WERI-Rb-1 (cell line): ENCODE measurements around the gene SORBS2.

ENCODE experiments used
- DNase-seq: peaks from one replicate; pipeline ENCODE4 v3.0.0-alpha.2; 2020
- H3K27ac ChIP-seq: fragments of 250-450 bp; sonication (Bioruptor Pico); 2 replicates; pipeline ENCODE4 v1.5.1; 2020; ENCODE audit warnings: mild to moderate bottlenecking, moderate library complexity
- H3K27me3 ChIP-seq: fragments of 250-450 bp; sonication (Bioruptor Pico); 2 replicates; pipeline ENCODE4 v1.5.1; 2021; ENCODE audit warnings: mild to moderate bottlenecking, low read depth, moderate library complexity; ENCODE audit not compliant: insufficient read depth, severe bottlenecking
- H3K36me3 ChIP-seq: fragments of 250-450 bp; sonication (Bioruptor Pico); 2 replicates; pipeline ENCODE4 v1.5.1; 2020; ENCODE audit warnings: mild to moderate bottlenecking, moderate library complexity
- H3K4me3 ChIP-seq: 2 replicates; pipeline ENCODE4 v1.5.1; 2011; ENCODE audit warnings: low read depth, mild to moderate bottlenecking, control low read depth, low read length
- H3K9me3 ChIP-seq: fragments of 250-450 bp; sonication (Bioruptor Pico); 2 replicates; pipeline ENCODE4 v1.5.1; 2021; ENCODE audit warnings: mild to moderate bottlenecking, moderate library complexity; ENCODE audit not compliant: severe bottlenecking
- TF ChIP-seq, protein P1 (sequence below): IDR thresholded peaks from 2 replicates; pipeline ENCODE4 v1.5.1; 2011; ENCODE audit warnings: low read depth, mild to moderate bottlenecking, control low read depth, inconsistent platforms, low read length

SORBS2 gene

DNA sequence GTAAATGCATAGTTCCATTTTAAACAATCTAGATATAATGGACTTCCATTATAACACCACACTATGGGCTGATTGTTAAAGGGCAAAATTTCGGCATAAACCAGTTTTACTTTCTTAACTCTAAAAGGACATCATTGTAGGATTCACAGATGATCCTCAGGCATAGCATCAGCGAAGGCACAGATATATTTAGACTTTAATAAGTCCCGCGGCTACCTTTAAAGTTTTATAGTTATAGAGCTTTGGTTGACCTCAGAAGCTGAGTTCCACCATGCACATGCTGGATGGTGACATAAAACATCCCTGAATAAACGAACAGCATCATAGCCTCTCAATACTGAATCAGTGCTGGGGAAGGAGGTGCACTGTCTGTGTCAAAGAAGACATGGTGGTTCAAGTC is 151.7 kb downstream of the SORBS2 start:
- H3K27ac ChIP-seq: no peak overlapping the region
- H3K36me3 ChIP-seq: no peaks in the 10 kb centered on the region
- DNase-seq: no peak
- no peak overlapping the region for H3K4me3 ChIP-seq
- TF ChIP-seq, protein P1, sequence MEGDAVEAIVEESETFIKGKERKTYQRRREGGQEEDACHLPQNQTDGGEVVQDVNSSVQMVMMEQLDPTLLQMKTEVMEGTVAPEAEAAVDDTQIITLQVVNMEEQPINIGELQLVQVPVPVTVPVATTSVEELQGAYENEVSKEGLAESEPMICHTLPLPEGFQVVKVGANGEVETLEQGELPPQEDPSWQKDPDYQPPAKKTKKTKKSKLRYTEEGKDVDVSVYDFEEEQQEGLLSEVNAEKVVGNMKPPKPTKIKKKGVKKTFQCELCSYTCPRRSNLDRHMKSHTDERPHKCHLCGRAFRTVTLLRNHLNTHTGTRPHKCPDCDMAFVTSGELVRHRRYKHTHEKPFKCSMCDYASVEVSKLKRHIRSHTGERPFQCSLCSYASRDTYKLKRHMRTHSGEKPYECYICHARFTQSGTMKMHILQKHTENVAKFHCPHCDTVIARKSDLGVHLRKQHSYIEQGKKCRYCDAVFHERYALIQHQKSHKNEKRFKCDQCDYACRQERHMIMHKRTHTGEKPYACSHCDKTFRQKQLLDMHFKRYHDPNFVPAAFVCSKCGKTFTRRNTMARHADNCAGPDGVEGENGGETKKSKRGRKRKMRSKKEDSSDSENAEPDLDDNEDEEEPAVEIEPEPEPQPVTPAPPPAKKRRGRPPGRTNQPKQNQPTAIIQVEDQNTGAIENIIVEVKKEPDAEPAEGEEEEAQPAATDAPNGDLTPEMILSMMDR: no peak
- H3K9me3 ChIP-seq: no peaks in the 10 kb centered on the region
- H3K27me3 ChIP-seq: no peaks in the 10 kb centered on the region

DNA sequence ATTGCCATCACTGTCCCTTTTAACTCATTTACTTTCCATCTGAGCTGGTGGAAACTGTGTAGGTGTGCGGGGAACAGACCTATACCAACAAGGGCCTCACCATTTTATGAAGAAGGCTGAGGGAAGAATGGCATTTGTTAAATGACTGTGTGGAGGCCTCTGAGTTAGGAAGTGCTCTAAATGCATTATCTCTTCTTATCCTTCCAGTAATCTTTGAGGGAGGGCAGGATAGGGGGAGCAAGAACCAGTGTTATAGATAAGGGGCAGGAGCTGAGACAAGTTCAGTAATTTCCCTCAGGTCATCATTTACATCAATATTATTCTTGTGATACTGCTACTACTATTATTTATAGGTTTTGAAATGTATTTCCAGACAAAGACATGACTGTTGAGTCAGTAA is 154.3 kb downstream of the SORBS2 start:
- Histone ChIP-seq H3K27me3 (no peaks in the 10 kb centered on the region), H3K27ac (no peak overlapping the region), H3K9me3 (no peaks in the 10 kb centered on the region), H3K4me3 (no peak overlapping the region), H3K36me3 (no peaks in the 10 kb centered on the region)
- TF ChIP-seq, protein P1: no peak
- no peak for DNase-seq

DNA sequence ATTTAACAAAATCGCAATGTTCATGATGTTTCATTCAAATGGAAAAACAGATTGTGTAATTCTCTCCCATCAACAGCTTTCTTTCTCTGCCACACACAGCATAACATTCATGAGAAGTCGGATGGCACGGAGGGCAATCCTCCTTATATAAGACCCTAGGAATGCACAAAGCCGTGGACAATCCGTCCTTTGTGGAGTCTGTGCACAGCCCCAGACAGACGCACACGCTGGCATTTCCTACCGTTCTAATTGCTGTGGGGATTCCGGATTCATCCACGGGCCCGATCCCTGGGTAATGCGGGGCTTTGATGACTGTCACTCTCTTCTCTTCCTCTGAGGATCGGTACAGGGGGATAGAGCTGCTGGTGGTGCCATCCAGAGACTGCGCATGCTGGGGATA is 154.8 kb downstream of the SORBS2 start:
- no peak for DNase-seq
- no peak overlapping the region for H3K27ac ChIP-seq

DNA sequence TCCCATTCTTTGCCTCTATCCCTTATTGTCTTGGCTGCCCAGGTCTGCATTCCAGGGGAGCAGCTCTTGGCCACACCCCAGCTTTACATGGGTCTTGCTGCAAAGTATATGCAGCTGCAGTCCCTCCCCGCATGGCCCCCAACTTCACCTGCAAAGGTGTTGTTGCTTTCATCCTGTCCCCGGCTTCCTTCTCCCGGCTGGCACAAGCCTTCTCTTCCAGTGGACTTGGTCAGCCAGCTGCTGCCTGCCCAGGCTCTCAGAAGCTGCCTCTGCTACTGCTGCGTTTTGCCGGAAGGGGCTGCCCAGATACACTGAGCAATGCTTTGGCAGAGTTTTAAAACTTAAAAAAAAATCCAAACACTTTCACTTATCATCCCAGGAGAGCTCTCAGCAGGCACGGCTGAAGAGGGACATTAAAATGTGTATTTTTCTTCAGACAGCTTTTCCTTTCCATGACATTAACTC is 155.5 kb downstream of the SORBS2 start:
- TF ChIP-seq, protein P1: no peak
- Histone ChIP-seq H3K4me3 (no peak overlapping the region), H3K9me3 (no peaks in the 10 kb centered on the region), H3K27ac (no peak overlapping the region), H3K36me3 (no peaks in the 10 kb centered on the region), H3K27me3 (no peaks in the 10 kb centered on the region)
- no peak for DNase-seq

More for the DNA sequence above, 154.8 kb downstream of the SORBS2 start:
- H3K4me3 ChIP-seq: no peak overlapping the region
- H3K36me3 ChIP-seq: no peaks in the 10 kb centered on the region
- H3K9me3 ChIP-seq: no peaks in the 10 kb centered on the region
- no peaks in the 10 kb centered on the region for H3K27me3 ChIP-seq
- TF ChIP-seq, protein P1: no peak

DNA sequence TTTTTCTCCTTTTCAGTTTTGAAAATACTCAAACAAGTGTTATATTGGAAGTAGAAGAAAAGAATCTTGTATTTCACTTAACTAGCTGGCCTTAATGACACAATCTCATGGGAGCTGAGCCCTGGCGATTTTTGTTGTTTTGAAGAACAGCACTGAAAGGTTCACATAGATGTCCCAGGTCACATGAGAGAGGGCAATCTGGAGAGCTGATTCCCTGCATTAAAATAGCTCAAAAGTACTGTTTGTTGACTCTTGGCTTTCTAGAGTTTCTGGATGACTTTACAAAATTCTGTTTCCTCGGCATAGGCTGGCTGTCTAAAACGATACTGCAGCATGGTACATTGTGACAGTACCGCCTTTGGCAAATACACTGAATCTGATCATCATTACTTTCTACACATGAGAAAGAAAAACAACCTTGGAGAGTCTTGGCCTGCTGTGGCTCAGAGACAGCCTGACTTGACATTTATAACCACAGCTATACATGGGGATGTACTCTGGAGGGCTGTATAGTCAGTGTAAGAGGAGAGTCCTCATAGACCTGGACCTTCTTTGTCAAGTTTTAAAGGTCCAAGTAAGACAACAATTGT is 156.9 kb downstream of the SORBS2 start:
- TF ChIP-seq, protein P1: no peak
- DNase-seq: no peak
- H3K4me3 ChIP-seq: no peak overlapping the region
- H3K9me3 ChIP-seq: no peaks in the 10 kb centered on the region
- H3K27ac ChIP-seq: no peak overlapping the region
- no peaks in the 10 kb centered on the region for H3K27me3 ChIP-seq
- H3K36me3 ChIP-seq: no peaks in the 10 kb centered on the region

DNA sequence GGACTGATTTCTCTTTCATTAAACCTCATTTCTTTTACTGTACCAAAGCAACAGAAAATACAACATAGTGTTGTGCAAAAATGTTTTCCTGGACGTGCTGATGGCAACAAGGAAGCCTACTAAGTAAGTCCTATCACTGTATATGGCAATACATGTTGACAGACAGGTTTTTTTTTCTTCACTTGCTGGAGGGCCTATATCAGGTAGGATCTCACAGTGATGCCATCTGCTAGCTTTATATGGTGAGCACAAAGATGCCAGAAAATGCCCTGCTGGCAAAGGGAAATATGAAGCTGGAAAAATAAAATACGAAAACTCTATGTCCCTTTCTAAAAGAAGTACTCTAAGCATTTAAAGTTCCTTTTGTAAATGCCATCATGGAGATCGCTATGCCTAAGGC is 157.7 kb downstream of the SORBS2 start:
- Histone ChIP-seq H3K4me3 (no peak overlapping the region), H3K27me3 (no peaks in the 10 kb centered on the region), H3K27ac (no peak overlapping the region), H3K9me3 (no peaks in the 10 kb centered on the region), H3K36me3 (no peaks in the 10 kb centered on the region)
- no peak for DNase-seq
- TF ChIP-seq, protein P1: no peak
